Lower leg skin (tissue), 4 donors: ENCODE data around the gene ACTL8. TPM values are rescaled to one million over a fixed set of nuclear protein-coding genes. Genes with fewer than 3 reads are reported as not detected.

ENCODE experiments used
- DNase-seq, 2 donors: peaks; one replicate each; pipeline ENCODE4 v3.0.0-alpha.2; 2019; ENCODE audit warnings: low spot score in 2 of 2
- H3K4me3 ChIP-seq: fragments of 200-600 bp; sonication (generic); 2 replicates; pipeline ENCODE4 v1.5.1; 2017; ENCODE audit warnings: mild to moderate bottlenecking, low read depth; ENCODE audit not compliant: poor library complexity, severe bottlenecking
- CTCF ChIP-seq, 3 donors: fragments of 450-650 bp; IDR thresholded peaks; one replicate each; pipeline ENCODE4 v1.5.1; 2016; ENCODE audit warnings: antibody characterized with exemption in 3 of 3, mild to moderate bottlenecking in 3 of 3, moderate library complexity in 2 of 3
- POLR2A ChIP-seq, 2 donors: fragments of 450-650 bp; IDR thresholded peaks; one replicate each; pipeline ENCODE4 v1.6.1; 2016 to 2017; ENCODE audit warnings: antibody characterized with exemption in 2 of 2, mild to moderate bottlenecking in 1 of 2, moderate library complexity in 1 of 2
- WGBS, 2 donors: methylation state at CpG; one replicate each; pipeline ENCODE4 v1.1.5; 2018; 5-methylcytosine and 5-hydroxymethylcytosine counted together
- intact Hi-C: fragments of 100-400 bp; cut with DNase I; formaldehyde crosslinking; loops from one replicate; pipeline ENCODE4 v1.15.0; 2023; ENCODE audit warnings: low total_unique reads
- total RNA-seq, 4 donors: library from RNA; depleted of rRNA; stranded (reverse); fragments of >200 nt; gene quantifications; one replicate each; pipeline ENCODE4 v1.1.0, GENCODE V29; 2016

ACTL8 gene
- total RNA-seq, 4 donors from 2014 or later: not detected

DNA sequence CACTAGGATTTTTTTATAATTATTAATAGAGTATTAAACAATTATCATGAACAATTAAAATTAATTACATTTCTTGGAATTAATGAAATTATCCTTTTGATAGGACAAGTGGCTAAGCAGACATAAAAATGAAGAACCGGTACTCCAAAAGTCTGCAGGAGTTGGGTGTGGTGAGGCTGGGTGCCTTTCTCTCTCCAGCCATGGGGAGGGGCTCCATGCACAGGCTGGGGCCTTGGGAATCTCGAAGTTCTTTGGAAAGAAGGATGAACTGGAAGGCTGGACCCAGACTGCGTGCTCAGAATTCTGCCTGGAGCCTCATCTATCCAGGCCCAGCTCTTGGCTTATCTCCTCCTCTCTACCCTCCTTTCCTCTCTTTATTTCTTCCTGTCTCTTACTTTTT is 94.1 kb downstream of the ACTL8 start:
- no peak for DNase-seq
- 56 to 81% methylated on average over 3 of the region's 3 CpGs for WGBS, 2 donors
- TF ChIP-seq CTCF (IDR thresholded peaks at IDR 0.05) (no peak), POLR2A (IDR thresholded peaks at IDR 0.05) (no peak)
- intact Hi-C loops: no loop called here
- no peak overlapping the region for H3K4me3 ChIP-seq

- no peak for DNase-seq
- TF ChIP-seq CTCF (IDR thresholded peaks at IDR 0.05) (no peak), POLR2A (IDR thresholded peaks at IDR 0.05) (no peak)
- WGBS, 2 donors: 49 to 52% methylated on average over 8 of the region's 8 CpGs
- intact Hi-C loops: no loop called here
- no peak overlapping the region for H3K4me3 ChIP-seq
Observed at GRCh38 chr1:17851056-17851455, 95.9 kb downstream of the ACTL8 start.

DNA sequence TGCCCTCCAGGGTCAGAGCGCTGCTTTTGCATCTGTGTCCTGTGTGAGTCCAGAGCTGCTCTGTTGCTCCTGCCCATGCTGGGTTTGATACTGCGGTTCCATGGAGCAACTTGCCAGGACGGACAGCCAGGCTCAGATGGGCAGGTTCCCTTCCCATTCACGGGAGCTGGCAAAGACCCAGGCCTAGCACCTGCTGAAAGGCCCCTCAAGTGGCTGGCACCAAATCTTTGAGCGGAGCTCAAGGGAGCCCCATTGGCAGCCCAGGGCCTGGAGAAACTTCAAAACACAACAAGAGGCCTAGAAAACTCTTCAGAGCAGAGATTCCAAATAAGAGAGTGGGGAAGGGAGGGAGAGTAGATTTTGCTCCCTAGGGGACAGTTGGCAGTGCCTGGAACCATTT is 97.2 kb downstream of the ACTL8 start:
- TF ChIP-seq CTCF (IDR thresholded peaks at IDR 0.05) (no peak), POLR2A (IDR thresholded peaks at IDR 0.05) (no peak)
- DNase-seq: no peak
- intact Hi-C loops: no loop called here
- H3K4me3 ChIP-seq: no peak overlapping the region
- 78% methylated on average over 5 of the region's 5 CpGs for WGBS, 2 donors

- 69 to 73% methylated on average over 11 of the region's 11 CpGs for WGBS, 2 donors
- no peak for DNase-seq
- intact Hi-C loops: no loop called here
- no peak for TF ChIP-seq POLR2A (IDR thresholded peaks at IDR 0.05)
- TF ChIP-seq CTCF (IDR thresholded peaks at IDR 0.05): no peak
- no peak overlapping the region for H3K4me3 ChIP-seq
Observed at GRCh38 chr1:17853241-17853935, 98.3 kb downstream of the ACTL8 start.

DNA sequence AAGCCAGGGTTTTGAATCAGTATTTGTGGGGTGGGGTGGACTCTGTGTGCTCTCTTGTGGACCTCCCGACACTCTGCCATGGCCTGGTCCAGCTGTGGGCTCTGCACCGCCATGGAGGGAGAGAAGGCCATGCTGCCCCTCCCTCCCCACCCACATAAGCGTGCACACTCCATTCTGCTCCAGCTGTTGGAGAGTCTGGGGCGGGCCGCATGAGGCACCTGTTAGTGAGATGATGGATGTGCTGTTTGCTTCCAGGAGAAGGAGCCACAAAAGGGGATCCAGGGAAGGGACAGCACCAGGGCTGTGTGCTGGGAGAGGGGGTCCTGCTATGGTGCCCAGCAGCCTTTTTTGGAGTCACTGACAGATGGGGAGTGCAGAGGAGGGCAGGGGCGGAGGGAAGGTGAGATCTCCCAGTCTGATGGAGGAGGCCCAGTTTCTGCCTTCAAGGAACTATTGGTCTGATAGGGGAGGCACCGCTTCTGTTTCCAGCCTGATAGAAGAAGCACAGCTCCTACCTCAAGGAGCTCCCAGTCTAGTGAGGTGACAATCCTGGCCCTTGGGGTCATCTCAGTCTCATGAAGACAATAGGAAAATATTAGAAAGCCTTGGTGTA is 101.5 kb downstream of the ACTL8 start:
- no peak for DNase-seq
- no peak overlapping the region for H3K4me3 ChIP-seq
- TF ChIP-seq POLR2A (IDR thresholded peaks at IDR 0.05) (no peak), CTCF (IDR thresholded peaks at IDR 0.05) (no peak)
- intact Hi-C loops: no loop called here
- WGBS, 2 donors: 53 to 71% methylated on average over 5 to 7 of the region's 7 CpGs
